SH-SY5Y (cell line): ENCODE results near the gene SKAP1.

Experiments used
- GATA2 ChIP-seq: IDR thresholded peaks from 2 replicates; pipeline ENCODE4 v1.6.1; 2011; ENCODE audit warnings: mild to moderate bottlenecking, low read depth, low read length
- GATA3 ChIP-seq: IDR thresholded peaks from 2 replicates; pipeline ENCODE4 v1.6.1; 2011; ENCODE audit warnings: low read depth, mild to moderate bottlenecking, low read length, moderate library complexity

Gene SKAP1

GRCh38 chr17:48175692-48176470 lies 254.1 kb downstream of the SKAP1 start:
- TF ChIP-seq GATA3 (no peak), GATA2 (no peak)

- TF ChIP-seq GATA3 (no peak), GATA2 (no peak)
Observed at GRCh38 chr17:48174833-48175523, 255.0 kb downstream of the SKAP1 start.

- TF ChIP-seq GATA2, result no peak
- no peak for TF ChIP-seq GATA3
Observed at GRCh38 chr17:48173191-48173984, 256.6 kb downstream of the SKAP1 start.

- no peak for TF ChIP-seq GATA2
- TF ChIP-seq GATA3, result no peak
Observed at GRCh38 chr17:48169926-48170325, 260.1 kb downstream of the SKAP1 start.

- TF ChIP-seq GATA2 (no peak), GATA3 (no peak)
Observed at GRCh38 chr17:48163809-48164208, 266.2 kb downstream of the SKAP1 start.

DNA sequence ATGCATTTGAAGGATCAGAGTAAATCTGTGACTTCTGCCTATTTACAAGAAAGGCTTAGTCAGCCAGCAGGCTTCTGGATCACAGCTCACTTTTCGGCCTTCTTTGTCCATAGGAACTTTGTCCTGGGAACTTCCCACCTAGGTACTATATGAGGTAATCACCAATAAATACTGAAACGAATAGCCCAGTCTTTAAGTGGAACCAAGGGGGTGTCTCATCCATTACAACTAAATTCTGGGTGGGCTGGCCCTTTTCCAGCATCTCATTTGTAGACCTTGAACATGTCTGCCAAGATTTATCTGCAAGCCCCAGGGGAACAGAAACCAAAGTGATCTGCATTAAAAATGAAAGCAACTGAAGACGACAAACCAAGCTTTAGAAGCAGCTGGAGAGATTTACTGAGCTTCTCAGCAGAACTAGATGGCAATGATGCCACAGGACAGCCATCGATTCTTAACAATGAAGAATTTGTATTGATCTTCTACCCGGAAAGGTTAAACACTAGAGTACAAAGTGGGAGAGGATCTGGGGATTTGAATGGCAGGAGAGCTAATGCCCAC lies 267.0 kb downstream of the SKAP1 start:
- TF ChIP-seq GATA3 (no peak), GATA2 (no peak)

GRCh38 chr17:48162306-48162934 lies 267.6 kb downstream of the SKAP1 start:
- TF ChIP-seq GATA3 (no peak), GATA2 (no peak)

GRCh38 chr17:48161127-48161905 lies 268.7 kb downstream of the SKAP1 start:
- TF ChIP-seq GATA3 (no peak), GATA2 (no peak)

DNA sequence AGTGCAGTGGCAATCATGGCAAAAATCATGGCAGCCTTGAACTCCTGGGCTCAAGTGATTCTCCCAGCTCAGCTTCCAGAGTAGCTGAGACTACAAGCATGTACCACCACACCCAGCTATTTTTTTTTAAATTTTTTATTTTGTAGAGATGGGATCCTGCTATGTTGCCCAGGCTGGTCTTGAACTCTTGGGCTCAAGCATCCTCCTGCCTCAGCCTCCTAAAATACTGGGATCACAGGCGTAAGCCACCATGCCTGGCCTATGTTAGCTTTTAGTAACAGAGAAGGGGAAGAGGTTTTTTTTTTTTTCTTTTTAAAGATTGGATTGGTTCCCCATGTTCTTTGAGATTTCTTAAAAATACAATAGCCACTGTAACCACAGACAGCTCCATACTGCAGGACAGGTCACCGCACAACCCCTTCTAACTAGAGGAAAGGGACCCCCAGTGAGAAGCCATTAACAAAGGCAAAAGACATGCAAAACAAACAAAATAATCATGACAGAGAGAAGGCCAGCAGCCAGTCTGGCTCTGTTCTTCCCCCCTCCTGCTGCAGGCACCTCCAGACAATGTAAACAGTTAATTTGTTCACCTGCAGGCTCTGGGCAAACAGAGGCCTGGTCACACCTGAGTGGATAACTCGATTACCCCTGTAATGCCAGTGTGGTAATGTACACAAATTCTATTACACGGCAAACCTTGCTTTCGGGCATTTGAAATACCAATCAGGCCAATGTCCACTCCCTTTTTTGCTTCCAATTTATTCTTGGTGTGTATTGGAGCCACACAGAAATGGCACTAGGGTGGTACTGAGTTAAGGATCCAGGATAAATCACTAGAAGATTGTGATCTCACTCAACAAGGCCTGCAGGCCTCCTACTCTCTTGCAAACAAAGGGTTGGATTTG lies 269.6 kb downstream of the SKAP1 start:
- TF ChIP-seq GATA2 (no peak), GATA3 (no peak)

GRCh38 chr17:48159232-48159631 lies 270.8 kb downstream of the SKAP1 start:
- no peak for TF ChIP-seq GATA2
- no peak for TF ChIP-seq GATA3

DNA sequence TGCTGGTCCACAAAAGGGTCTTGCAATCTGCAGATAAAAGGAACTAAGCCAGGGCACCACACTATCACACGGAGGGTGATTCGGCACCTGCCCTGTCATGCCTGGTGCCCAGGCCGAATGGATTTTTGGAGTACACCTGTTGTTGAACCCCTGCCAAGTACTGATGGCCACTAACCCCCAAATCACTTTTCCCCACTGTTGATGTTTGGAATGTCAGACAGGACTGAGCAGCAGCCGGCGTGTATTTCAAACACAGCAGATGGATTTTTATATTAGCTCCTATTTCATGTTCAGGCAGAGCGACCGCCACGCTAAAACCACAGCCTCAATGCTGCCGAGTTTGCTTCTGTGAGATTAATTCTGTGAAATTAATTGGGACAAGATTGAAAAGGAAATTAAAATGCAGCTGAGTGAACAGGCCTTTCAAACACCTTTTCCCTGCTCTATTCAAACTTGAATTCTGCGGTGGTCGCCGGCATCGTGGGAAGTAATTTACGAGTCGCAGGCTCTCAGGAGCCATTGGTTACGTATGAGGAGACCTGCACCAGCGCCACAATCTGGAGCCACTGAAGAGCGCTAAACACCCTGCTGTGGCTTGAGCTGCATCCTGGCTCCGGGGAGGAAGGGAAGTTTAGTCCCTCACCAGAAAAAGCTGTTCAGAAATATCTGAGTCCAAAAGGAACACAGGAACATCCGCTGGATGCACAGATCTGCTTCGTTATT lies 274.0 kb downstream of the SKAP1 start:
- no peak for TF ChIP-seq GATA2

DNA sequence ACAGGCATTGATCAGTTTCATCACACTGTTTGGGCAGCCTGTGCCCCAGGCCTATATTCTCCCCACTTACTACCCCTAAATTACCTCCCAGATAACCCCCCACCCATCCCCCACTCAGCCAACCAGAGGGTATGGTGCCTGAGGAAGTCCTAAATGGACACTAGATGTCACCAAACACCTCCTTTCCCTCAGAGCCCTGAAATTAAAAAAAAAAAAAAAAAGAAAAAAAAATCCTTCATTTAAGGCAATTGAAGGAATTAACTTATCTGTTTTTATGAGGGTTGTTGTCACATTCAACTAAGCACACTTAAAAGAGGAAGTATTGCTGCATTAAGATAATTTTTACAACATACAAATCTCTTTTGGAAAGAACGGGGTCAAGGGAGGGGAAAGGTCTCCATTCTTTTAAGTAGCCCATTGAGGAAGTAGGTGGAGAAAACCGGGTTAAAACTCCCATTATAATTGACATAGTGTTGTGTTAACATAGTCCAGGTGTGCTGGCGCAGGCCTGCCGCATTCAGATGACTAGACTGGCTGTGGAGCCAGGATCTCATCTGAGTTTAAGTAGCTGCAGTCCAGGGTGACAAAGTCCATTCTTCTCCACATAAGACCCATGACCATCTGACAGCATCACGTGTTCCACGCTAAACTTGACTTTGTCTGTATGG lies 276.2 kb downstream of the SKAP1 start:
- no peak for TF ChIP-seq GATA2
- no peak for TF ChIP-seq GATA3
